Neuron (in vitro differentiated cells): ENCODE measurements around the gene TEX19.

Source experiments
- H2AFZ ChIP-seq: one replicate; pipeline ENCODE4 v1.6.1; 2013; ENCODE audit warnings: low read depth, mild to moderate bottlenecking, inconsistent platforms, low read length, moderate library complexity
- H3K27me3 ChIP-seq: one replicate; pipeline ENCODE4 v1.6.1; 2013; ENCODE audit warnings: low read length; ENCODE audit not compliant: insufficient read depth
- H3K36me3 ChIP-seq: one replicate; pipeline ENCODE4 v1.6.1; 2013; ENCODE audit warnings: low read length; ENCODE audit not compliant: insufficient read depth
- H3K4me1 ChIP-seq: one replicate; pipeline ENCODE4 v1.6.1; 2013; ENCODE audit warnings: low read length; ENCODE audit not compliant: insufficient read depth
- H3K4me3 ChIP-seq: 2 replicates; pipeline ENCODE4 v1.5.1; 2013; ENCODE audit warnings: mild to moderate bottlenecking, low read length, moderate library complexity
- H3K9me3 ChIP-seq: one replicate; pipeline ENCODE4 v1.6.1; 2013; ENCODE audit warnings: low read length

The TEX19 gene

GRCh38 chr17:82318169-82318498 is 40.9 kb upstream of the TEX19 start:
- Histone ChIP-seq H2AFZ (no peak overlapping the region), H3K36me3 (no peaks in the 10 kb centered on the region), H3K27me3 (peaks cover 19% of the 10 kb centered on the region), H3K4me1 (peaks cover 19% of the 10 kb centered on the region), H3K9me3 (peaks cover 5% of the 10 kb centered on the region), H3K4me3 (no peak overlapping the region)

DNA sequence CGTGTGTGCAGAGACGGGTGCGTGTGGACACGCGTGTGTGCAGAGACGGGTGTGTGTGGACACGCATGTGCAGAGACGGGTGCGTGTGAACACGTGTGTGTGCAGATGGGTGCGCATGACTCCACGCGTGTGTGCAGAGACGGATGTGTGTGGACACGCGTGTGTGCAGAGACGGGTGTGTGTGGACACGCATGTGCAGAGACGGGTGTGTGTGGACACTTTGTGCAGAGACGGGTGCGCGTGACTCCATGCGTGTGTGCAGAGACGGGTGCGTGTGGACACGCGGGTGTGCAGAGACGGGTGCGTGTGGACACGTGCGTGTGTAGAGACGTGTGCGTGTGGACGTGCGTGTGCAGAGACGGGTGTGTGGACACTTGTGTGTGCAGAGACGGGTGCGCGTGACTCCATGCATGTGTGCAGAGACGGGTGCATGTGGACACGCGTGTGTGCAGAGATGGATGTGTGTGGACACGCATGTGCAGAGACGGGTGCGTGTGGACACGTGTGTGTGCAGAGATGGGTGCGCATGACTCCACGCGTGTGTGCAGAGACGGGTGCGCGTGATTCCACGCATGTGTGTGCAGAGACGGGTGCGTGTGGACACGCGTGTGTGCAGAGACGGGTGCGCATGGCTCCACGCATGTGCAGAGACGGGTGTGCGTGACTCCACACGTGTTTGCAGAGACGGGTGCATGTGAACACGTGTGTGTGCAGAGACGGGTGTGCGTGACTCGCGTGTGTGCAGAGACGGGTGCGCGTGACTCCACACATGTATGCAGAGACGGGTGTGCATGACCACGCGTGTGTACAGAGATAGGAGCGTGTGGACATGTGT is 40.1 kb upstream of the TEX19 start:
- Histone ChIP-seq H3K9me3 (peaks cover 5% of the 10 kb centered on the region), H3K4me3 (no peak overlapping the region), H3K27me3 (peaks cover 24% of the 10 kb centered on the region)

GRCh38 chr17:82319619-82320062 is 39.4 kb upstream of the TEX19 start:
- H3K4me1 ChIP-seq = peaks cover 19% of the 10 kb centered on the region
- H3K9me3 ChIP-seq = peaks cover 5% of the 10 kb centered on the region
- H3K4me3 ChIP-seq = no peak overlapping the region
- no peak overlapping the region for H2AFZ ChIP-seq
- no peaks in the 10 kb centered on the region for H3K36me3 ChIP-seq
- peaks cover 29% of the 10 kb centered on the region for H3K27me3 ChIP-seq

More for the DNA sequence above, 40.1 kb upstream of the TEX19 start:
- no peaks in the 10 kb centered on the region for H3K36me3 ChIP-seq
- peaks cover 19% of the 10 kb centered on the region for H3K4me1 ChIP-seq
- H2AFZ ChIP-seq = no peak overlapping the region

DNA sequence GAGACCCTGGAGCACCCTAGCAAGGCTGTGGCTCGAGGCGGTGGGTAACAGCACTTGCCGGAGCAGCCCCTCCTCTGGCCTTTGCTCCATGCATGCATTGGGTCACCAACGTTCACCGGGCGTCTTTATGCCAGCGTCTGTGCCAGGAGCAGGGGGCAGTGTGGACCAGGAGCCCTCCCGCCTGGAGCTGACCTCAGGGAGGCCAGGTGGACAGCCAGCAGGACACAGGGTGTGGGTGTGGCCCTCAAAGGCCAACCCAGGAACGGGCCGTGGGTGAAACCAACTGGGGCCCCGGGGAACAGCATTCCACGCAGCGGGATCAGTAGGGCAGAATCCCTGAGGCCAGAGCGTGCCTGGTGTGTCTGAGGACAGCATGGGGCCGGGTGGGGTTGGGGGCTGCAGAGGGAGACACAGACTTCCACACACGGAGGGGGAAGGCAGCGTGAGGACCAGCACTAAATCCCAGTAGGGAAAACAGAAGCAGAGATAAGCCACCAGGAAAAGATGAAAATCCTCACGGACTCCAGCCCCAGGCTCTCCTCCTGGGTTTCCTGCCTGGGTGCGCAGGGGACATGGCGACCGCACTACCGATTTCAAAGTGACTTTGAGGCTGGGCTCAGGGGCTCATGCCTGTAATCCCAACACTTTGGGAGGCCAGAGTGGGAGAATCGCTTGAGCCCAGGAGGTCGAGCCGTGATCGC is 38.8 kb upstream of the TEX19 start:
- peaks cover 17% of the 10 kb centered on the region for H3K4me1 ChIP-seq
- H3K27me3 ChIP-seq = peaks cover 35% of the 10 kb centered on the region
- no peak overlapping the region for H3K4me3 ChIP-seq
- no peaks in the 10 kb centered on the region for H3K36me3 ChIP-seq
- peaks cover 5% of the 10 kb centered on the region for H3K9me3 ChIP-seq
- no peak overlapping the region for H2AFZ ChIP-seq

DNA sequence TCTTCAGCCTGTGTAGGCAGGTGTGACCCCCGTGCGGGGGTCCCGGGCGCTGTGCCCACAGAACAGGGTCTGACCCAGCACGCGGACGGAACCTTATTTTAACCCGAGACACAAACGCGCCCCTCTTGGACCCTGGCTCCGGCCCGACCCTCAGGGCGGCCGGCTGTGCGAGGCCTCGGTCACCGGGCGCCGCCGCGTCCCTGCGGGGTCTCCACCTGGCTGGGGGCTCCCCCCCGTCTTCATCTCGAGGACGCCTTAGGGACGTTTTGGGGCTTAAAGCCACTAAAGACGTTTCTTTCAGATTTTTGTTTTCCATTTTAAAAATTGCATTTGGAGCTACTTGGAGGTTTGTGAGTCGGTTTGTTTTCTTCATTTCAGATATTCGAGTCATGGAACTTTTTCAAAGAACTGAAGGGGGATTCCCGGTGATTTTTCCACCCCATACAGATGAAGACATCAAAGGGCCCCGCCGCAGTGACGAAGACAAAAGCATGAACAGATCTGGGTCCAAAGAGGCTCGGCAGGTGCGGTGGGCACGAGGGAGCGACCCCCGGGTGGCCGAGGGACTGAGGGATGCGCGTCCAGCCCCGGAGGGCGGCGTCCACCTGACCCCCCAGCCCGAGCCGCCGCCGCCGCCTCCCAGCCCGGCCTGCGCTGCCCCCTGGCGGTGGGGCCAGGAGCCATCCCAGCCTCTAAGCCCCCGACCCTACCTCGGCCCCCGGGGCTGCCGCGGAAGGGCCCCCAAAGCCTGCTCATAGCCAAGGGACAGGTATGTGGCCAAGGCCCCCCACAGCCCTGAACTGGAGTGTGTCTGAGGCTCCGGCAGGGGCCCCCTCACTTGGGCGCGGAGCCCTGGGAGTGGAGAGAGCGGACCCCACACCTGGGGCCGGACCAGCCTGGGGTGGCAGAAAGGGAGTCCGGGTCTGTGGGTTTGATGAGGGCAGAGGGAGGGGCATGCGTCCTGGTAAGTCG is 37.8 kb upstream of the TEX19 start:
- H3K27me3 ChIP-seq = peaks cover 35% of the 10 kb centered on the region

GRCh38 chr17:82321947-82322466 is 37.0 kb upstream of the TEX19 start:
- no peak overlapping the region for H2AFZ ChIP-seq
- H3K27me3 ChIP-seq = peaks cover 40% of the 10 kb centered on the region
- H3K36me3 ChIP-seq = no peaks in the 10 kb centered on the region
- H3K9me3 ChIP-seq = peaks cover 7% of the 10 kb centered on the region
- peaks cover 6% of the 10 kb centered on the region for H3K4me1 ChIP-seq
- H3K4me3 ChIP-seq = no peak overlapping the region

More for the DNA sequence above, 37.8 kb upstream of the TEX19 start:
- Histone ChIP-seq H3K9me3 (peaks cover 7% of the 10 kb centered on the region), H2AFZ (no peak overlapping the region), H3K36me3 (no peaks in the 10 kb centered on the region), H3K4me3 (no peak overlapping the region), H3K4me1 (peaks cover 9% of the 10 kb centered on the region)

- Histone ChIP-seq H3K4me3 (no peak overlapping the region), H3K36me3 (no peaks in the 10 kb centered on the region), H3K9me3 (peaks cover 7% of the 10 kb centered on the region), H2AFZ (no peak overlapping the region), H3K4me1 (peaks cover 13% of the 10 kb centered on the region), H3K27me3 (peaks cover 44% of the 10 kb centered on the region)
Measured at GRCh38 chr17:82322526-82323453, 36.3 kb upstream of the TEX19 start.

GRCh38 chr17:82323514-82324234 is 35.4 kb upstream of the TEX19 start:
- Histone ChIP-seq H3K36me3 (no peaks in the 10 kb centered on the region), H3K27me3 (peaks cover 51% of the 10 kb centered on the region), H3K4me1 (peaks cover 15% of the 10 kb centered on the region), H3K4me3 (no peak overlapping the region), H2AFZ (no peak overlapping the region), H3K9me3 (peaks cover 7% of the 10 kb centered on the region)

DNA sequence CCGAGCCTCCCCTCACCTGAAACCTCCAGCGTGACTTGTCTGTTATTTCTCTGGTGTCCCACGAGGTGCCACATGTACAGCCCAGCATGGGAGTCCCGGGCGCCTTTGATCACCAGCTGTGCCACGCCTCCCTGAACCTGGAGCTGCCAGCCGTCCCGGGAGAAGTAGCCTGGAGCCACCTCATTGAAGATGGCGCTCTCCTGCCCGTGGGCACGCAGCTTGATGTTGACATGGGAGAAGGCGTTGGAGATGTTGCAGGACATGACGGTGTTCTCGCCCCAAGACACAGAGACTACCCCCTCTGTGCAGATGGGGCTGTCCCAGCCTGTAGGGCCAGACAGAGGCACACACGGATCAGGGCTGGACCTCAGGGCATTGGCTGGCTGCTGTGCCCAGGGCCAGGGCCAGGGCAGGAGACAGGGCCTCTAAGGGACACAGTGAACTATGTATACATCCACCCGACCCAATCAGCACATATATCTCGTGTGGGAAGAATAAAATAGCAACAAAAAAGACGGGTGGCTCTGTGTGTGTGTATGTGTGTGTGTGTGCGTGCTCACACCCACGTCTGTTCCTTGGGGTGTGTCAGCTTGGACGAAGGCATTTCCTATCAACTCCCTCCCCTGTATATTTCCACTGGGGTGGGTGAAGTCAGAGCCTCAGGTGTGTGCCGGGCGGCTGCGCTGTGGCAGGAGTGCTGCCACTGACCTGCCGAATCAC is 34.3 kb upstream of the TEX19 start:
- peaks cover 15% of the 10 kb centered on the region for H3K4me1 ChIP-seq
- H3K36me3 ChIP-seq = no peaks in the 10 kb centered on the region
- peaks cover 62% of the 10 kb centered on the region for H3K27me3 ChIP-seq
- peaks cover 2% of the 10 kb centered on the region for H3K9me3 ChIP-seq
- no peak overlapping the region for H2AFZ ChIP-seq
- no peak overlapping the region for H3K4me3 ChIP-seq

DNA sequence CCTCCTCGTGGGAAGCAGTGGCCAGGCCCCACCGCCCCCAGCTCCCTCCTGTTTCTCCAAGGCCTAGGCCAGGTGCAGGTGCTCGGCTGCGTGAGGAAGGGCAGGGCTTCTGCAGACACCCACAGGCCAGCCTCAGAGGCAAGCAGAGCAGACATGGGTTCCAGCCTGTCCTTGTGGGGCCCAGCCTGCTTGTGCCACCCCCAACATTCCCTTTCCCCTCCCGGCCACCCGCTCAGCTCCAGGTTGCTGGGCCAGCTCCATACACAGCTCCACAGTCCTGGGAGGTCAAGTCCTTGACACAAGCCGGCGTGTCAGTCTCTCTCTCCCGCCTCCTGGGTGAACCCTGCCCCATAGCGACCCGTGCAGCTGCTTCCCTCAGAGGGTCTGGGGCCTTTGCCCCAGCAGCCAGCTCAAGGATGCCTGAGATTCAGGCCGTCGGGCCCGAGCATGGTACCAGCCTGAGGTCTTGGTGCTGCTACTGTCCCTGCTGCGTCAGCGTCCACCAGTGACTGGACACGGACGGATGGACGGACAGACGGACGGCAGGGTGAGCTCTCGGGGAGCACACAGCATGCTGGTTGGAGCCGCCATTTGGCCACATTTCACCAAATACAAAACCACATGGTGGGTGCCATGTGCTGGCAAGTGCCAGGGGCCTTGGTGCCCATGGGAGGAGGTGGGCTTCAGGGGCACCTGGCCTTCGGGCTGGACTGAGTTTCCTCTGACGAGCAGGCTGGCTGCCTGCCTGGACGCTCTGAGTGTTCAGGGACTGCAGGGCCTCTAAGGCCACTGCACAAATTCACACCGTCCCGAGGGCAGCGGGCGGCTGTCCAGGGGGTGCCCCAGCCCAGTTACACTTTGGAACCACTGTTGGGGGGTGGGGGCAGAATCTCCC is 33.5 kb upstream of the TEX19 start:
- H3K4me1 ChIP-seq = peaks cover 15% of the 10 kb centered on the region
- peaks cover 70% of the 10 kb centered on the region for H3K27me3 ChIP-seq
- peaks cover 2% of the 10 kb centered on the region for H3K9me3 ChIP-seq
- no peak overlapping the region for H2AFZ ChIP-seq
- no peaks in the 10 kb centered on the region for H3K36me3 ChIP-seq
- no peak overlapping the region for H3K4me3 ChIP-seq
